ENCODE results near the gene CFAP46. TPM values are rescaled to one million over a fixed set of nuclear protein-coding genes. Genes with fewer than 3 reads are reported as not detected.
"Not testable (repeated sequence)": the region's sequence is repeated elsewhere in the genome, so short reads cannot be mapped to it uniquely, and the experiment has no call there.

Gene CFAP46
- total RNA-seq, 2 experiments from 2014 or later: 0.34 TPM; not detected in 1

GRCh38 chr10:132925614-132926013, 16.8 kb downstream of the CFAP46 start:
- ChIA-PET CTCF (no interaction called here), POLR2A (no interaction called here)
- Mint-ChIP-seq H3K27ac (no peak overlapping the region), H3K9me3 (no peaks in the 10 kb centered on the region), H3K4me3 (no peak overlapping the region), H3K27me3 (no peaks in the 10 kb centered on the region), H3K4me1 (ENCODE audit: low read depth) (peaks cover 9% of the 10 kb centered on the region), H3K36me3 (ENCODE audit: low read depth) (no peaks in the 10 kb centered on the region)
- intact Hi-C loops (cut with micrococcal nuclease): no loop called here
- no peak for DNase-seq
- TF ChIP-seq CTCF (IDR thresholded peaks at IDR 0.05): no peak
- ATAC-seq: no peak

GRCh38 chr10:132925071-132925561, 17.3 kb downstream of the CFAP46 start:
- no peak overlapping the region for H3K4me3 Mint-ChIP-seq
- no peak for DNase-seq
- peaks cover 7% of the 10 kb centered on the region for H3K4me1 Mint-ChIP-seq (ENCODE audit: low read depth)
- no peaks in the 10 kb centered on the region for H3K27me3 Mint-ChIP-seq
- no peaks in the 10 kb centered on the region for H3K36me3 Mint-ChIP-seq (ENCODE audit: low read depth)
- TF ChIP-seq CTCF (IDR thresholded peaks at IDR 0.05): no peak
- POLR2A ChIA-PET: no interaction called here
- CTCF ChIA-PET: no interaction called here
- H3K9me3 Mint-ChIP-seq: no peaks in the 10 kb centered on the region
- intact Hi-C loops (cut with micrococcal nuclease): no loop called here
- no peak overlapping the region for H3K27ac Mint-ChIP-seq
- ATAC-seq: no peak

GRCh38 chr10:132924046-132924952, 18.1 kb downstream of the CFAP46 start:
- ChIA-PET CTCF (no interaction called here), POLR2A (no interaction called here)
- Mint-ChIP-seq H3K4me3 (no peak overlapping the region), H3K27me3 (no peaks in the 10 kb centered on the region), H3K4me1 (ENCODE audit: low read depth) (peaks cover under 1% of the 10 kb centered on the region), H3K27ac (no peak overlapping the region), H3K36me3 (ENCODE audit: low read depth) (no peaks in the 10 kb centered on the region), H3K9me3 (no peaks in the 10 kb centered on the region)
- DNase-seq (no peak), ATAC-seq (no peak)
- intact Hi-C loops (cut with micrococcal nuclease): no loop called here
- no peak for TF ChIP-seq CTCF (IDR thresholded peaks at IDR 0.05)

GRCh38 chr10:132923384-132923783, 19.0 kb downstream of the CFAP46 start:
- POLR2A ChIA-PET; H3K9me3 Mint-ChIP-seq; H3K4me1 Mint-ChIP-seq (ENCODE audit: low read depth); CTCF ChIA-PET; ATAC-seq; H3K27ac Mint-ChIP-seq; H3K27me3 Mint-ChIP-seq; intact Hi-C loops (cut with micrococcal nuclease); H3K4me3 Mint-ChIP-seq; DNase-seq; H3K36me3 Mint-ChIP-seq (ENCODE audit: low read depth): not testable (repeated sequence)

- no peaks in the 10 kb centered on the region for H3K36me3 Mint-ChIP-seq (ENCODE audit: low read depth)
- TF ChIP-seq CTCF (IDR thresholded peaks at IDR 0.05): no peak
- ATAC-seq (no peak), DNase-seq (no peak)
- H3K4me3 Mint-ChIP-seq: no peak overlapping the region
- ChIA-PET POLR2A (no interaction called here), CTCF (no interaction called here)
- intact Hi-C loops (cut with micrococcal nuclease): no loop called here
- no peak overlapping the region for H3K27ac Mint-ChIP-seq
- H3K9me3 Mint-ChIP-seq: no peaks in the 10 kb centered on the region
- no peaks in the 10 kb centered on the region for H3K27me3 Mint-ChIP-seq
- H3K4me1 Mint-ChIP-seq (ENCODE audit: low read depth): no peaks in the 10 kb centered on the region
Observed at GRCh38 chr10:132922872-132923271, 19.5 kb downstream of the CFAP46 start.

Measured in activated CD8-positive, alpha-beta T cell treated with anti-CD3 and anti-CD28 coated beads for 36 hours (primary cell).